GM18519 (cell line): Measurements from ENCODE around the gene RAD51B.

ENCODE experiments used
- ATAC-seq: cut with Tn5 transposase; IDR thresholded peaks from one replicate; pipeline ENCODE4 v1.9.1; 2021; ENCODE audit warnings: mild to moderate bottlenecking, moderate library complexity; ENCODE audit not compliant: unreplicated experiment, low FRiP score

The RAD51B gene

GRCh38 chr14:68604822-68605221 lies 785.2 kb downstream of the RAD51B start:
- no peak for ATAC-seq

- ATAC-seq = no peak
Observed at GRCh38 chr14:68606176-68606575, 786.6 kb downstream of the RAD51B start.

DNA sequence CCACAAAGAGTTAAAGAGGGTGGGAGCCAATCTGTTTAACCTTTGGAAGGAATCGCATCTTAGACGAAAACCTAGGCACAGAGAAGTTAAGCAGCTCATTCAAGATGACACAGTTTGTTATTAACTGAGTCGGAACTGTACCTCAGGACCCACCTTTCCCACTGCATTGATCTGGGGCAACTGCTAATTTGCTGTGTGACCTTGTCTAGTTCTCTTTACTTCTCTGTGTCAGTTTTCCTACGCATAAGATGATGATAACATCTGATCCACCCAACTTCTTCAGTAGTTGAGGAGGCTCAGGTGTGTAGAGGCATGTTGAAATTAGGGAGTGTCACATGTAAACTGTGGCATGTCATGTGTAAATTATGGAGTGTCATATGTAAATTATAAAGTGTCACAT lies 787.1 kb downstream of the RAD51B start:
- ATAC-seq = no peak

- no peak for ATAC-seq
Observed at GRCh38 chr14:68607081-68607866, 787.7 kb downstream of the RAD51B start.

DNA sequence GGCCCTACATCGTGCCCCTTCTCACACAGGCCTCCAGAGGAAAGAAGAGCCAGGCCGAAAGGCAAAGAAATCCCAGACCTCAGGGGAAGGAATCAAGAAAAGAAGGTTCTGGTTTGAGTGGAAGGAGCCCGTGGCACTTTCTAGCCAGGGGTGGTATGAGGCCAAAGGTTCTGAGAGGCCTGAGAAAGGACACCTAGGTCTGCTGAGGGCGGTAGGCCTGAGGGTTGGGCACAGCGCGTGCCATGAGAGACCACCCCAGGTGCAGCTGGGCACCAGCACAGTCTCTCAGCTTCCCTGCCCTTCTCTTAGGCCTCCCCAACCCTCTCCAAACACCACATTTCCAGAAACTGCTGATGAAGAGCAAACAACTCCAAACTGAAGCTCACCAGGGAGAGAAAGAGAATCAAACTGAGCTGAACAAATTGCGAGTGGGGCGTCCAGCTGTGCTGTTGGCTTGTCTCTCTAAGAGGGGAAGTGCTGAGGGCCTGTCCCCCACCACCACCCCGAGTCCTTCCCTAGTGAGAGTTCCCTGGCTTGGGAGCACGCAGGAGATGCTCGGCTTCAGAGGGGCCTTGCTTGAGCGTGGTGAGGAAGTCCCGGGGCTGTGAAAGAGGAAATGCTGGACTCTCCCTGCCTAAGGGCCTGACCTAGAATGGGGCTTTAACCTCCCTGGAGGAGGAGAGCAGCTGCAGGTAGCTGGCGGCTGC lies 788.4 kb downstream of the RAD51B start:
- no peak for ATAC-seq

GRCh38 chr14:68608574-68608962 lies 789.0 kb downstream of the RAD51B start:
- no peak for ATAC-seq

DNA sequence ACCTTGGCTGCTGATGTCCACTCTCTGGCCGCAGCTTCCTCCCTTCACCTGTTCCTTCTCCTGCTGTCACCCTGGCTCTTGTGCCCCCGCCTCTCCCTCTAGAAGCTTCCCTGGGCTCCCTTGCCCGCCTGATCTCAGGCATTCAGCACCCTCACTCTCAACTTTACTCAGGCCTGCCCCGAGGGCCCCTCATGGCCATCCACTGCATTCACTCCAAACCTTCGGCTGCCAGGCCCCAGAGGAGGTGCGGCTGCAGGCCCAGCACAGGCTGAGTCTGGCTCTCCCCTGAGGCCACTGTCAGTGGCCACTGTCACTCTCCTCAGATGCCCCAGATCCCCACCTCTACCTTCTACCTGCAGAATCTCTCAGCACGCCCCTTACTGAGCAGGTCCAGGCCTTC lies 789.4 kb downstream of the RAD51B start:
- no peak for ATAC-seq

- ATAC-seq = no peak
Observed at GRCh38 chr14:68610251-68610793, 790.7 kb downstream of the RAD51B start.

GRCh38 chr14:68611599-68611998 lies 792.0 kb downstream of the RAD51B start:
- ATAC-seq = no peak

DNA sequence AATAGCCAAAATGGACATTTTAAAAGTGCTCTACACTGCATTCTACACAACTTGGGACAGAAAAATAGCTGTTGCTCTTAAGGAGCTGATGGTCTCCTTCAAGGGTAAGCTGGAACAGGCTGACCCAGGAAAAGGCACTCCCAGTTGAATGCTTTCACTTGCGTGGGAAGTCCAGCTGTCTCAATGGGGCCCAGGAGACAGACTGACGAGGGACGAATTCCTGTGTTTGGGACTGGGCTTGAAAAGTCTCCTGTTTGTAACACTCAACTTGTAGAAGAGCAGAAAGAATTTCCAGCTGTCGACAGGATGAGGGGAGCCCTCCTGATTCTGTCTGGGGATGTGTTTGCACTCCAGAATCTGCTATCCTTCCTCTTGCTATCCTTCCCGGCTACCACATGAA lies 792.5 kb downstream of the RAD51B start:
- no peak for ATAC-seq

DNA sequence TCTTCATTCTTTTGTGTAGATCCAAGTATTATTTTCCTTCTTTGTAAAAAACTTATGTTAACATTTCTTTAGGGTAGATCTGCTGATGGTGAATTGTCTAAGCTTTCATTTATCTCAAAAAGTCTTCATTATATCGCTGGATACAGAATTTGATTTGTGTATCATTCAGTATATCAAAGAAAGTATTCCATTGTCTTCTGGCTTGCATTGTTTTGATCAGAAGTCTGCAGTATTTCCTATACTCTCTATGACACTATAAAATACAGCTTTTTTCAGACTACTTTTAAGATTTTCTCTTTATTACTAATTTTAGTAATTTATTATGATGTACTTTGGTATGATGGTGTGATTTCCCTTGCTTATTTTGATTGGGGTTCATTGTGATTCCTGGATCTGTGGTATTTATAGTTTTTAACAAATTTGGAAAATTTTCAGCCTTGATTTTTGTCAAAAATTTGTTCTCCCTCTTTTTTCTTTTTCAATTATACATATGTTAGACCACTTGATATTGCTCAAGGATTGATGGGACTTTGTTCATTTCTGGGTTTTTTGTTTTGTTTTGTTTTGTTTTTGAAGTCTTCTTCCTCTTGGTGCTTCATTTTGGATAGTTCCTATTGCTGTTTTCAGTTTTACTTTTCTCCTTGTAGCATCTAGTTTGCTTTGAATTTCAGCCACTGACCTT lies 796.8 kb downstream of the RAD51B start:
- no peak for ATAC-seq

GRCh38 chr14:68619790-68620574 lies 800.4 kb downstream of the RAD51B start:
- no peak for ATAC-seq

DNA sequence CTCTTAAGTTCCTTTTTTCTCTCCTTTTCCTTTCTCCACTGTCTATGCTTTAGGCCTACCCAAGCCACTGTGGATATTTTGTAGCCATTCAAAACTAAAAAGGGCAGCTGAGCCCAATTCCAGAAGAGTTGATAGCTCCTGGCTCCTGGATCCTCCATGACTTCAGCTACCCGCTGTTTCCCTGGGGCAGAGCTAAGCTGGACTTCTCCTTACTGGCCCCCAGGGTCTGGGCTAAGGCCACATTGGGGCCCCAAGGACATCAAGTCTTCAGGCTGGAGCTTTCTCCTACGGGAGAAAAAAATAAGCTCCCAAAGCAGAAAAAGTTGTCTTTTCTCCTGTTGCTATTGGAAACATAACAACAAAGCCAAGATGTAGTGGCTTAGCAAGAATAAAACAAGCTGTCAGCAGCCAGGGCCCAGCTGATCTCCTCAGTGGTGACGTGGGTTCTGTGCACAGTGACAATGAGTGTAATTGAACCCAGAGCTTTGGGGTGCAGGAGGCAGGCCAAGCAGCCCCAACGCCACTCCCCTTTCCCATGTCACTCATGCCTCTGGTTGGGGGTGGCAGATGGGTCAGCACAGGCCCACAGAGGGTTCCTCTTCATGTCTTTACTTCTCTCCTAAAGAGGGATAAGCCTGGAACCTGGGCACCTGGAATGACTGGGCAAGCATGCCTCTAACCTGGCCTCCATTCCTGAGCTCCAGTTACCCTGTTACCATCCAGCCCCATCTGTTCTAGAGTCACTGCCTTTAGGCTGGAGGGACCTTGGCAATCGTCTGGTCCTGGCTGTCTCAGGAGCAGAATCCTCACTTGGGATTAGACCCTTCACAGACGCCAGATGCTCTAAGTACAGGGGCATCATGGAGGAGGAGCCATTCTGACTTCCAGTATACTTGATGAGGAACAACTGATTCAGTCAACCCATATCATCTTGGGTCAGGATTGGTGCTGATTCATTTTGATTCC lies 802.1 kb downstream of the RAD51B start:
- ATAC-seq = no peak

- ATAC-seq = no peak
Observed at GRCh38 chr14:68622856-68623255, 803.3 kb downstream of the RAD51B start.

- ATAC-seq = no peak
Observed at GRCh38 chr14:68623307-68623706, 803.7 kb downstream of the RAD51B start.

GRCh38 chr14:68623826-68624225 lies 804.2 kb downstream of the RAD51B start:
- ATAC-seq = no peak

- no peak for ATAC-seq
Observed at GRCh38 chr14:68624541-68625220, 805.1 kb downstream of the RAD51B start.

GRCh38 chr14:68625366-68626090 lies 805.9 kb downstream of the RAD51B start:
- ATAC-seq = no peak
